GM12873 (cell line): ENCODE measurements around the gene SPG11.

Experiments
- CTCF ChIP-seq: IDR thresholded peaks from 2 replicates; pipeline ENCODE4 v1.5.1; 2012; ENCODE audit warnings: low read depth, mild to moderate bottlenecking, moderate library complexity, low read length, control low read depth; ENCODE audit not compliant: insufficient read depth; ENCODE audit errors: missing control alignments

SPG11 gene

GRCh38 chr15:44623178-44623577 lies 40.3 kb downstream of the SPG11 start:
- no peak for TF ChIP-seq CTCF

DNA sequence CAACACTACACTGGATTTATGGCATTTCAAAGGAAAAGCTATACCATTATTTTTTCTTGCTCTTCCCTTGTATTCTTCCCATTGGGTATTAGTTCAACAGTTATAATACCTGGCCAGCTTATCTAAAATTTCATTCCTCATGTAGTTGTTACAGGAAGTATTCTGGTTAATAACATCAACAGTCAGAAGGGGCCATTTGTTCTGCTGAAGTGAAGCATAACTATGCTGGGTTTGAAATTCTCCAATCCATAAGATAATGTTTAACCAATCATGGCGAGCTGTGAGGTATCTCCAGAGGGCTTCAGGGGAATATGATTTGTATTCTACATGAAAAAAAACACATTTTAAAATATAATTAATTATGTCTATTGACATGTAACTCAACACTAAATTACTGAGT lies 43.4 kb downstream of the SPG11 start:
- no peak for TF ChIP-seq CTCF

DNA sequence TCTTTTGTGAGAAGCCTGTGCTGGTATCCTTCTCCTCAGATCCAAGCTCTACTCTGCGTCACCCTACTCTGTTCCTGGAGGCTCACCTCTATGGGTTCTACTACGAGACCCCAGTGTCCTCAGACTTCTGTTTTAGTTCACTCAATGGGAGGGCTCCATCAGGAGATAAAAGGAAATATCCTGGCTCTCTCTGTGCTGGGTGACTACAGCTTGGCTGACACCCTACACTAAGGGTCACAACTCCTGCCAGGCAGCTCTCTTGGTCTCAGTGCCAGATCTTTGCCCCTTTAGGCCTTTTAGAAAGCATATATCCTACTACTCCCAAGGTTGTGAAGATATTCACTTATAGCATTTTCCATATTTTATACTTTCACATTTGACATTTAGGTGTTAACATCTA lies 46.5 kb downstream of the SPG11 start:
- no peak for TF ChIP-seq CTCF

- no peak for TF ChIP-seq CTCF
Measured at GRCh38 chr15:44606740-44607139, 56.7 kb downstream of the SPG11 start.

- no peak for TF ChIP-seq CTCF
Measured at GRCh38 chr15:44603126-44603525, 60.3 kb downstream of the SPG11 start.

DNA sequence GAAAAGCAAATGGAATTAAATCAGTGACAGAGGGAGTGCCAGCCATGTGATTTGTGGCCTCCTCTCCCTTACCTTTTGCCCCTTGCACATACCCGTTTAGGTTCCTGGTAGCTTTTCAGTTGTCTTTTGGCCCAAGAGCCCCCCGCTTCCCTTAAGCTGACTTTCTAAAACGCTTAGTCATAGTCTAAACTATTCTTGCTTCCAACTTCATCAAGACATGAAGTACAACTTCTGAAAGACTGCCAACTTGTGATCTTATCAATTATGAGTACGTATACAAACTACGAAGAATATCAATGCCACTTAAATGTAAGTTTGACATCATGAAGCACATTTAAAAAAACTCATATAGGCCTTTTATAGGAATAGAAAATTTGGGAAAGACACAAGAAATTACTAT lies 64.6 kb downstream of the SPG11 start:
- TF ChIP-seq CTCF: no peak

- TF ChIP-seq CTCF: no peak
Measured at GRCh38 chr15:44598066-44598465, 65.4 kb downstream of the SPG11 start.

- no peak for TF ChIP-seq CTCF
Measured at GRCh38 chr15:44596511-44597010, 66.9 kb downstream of the SPG11 start.
